WTC11 (cell line): ENCODE measurements around the gene CLTCL1. TPM values are rescaled to one million over a fixed set of nuclear protein-coding genes. Genes with fewer than 3 reads are reported as not detected.

Source experiments
- ATAC-seq: fragments of 200-7000 bp; cut with Tn5 transposase; 2 replicates; pipeline ENCODE4 v1.10.0; 2021; ENCODE audit warnings: mild to moderate bottlenecking, moderate library complexity
- CTCF ChIA-PET: fragments of 300-600 bp; sonication (Branson Sonifier 250); formaldehyde crosslinking; loops from one replicate; lab custom pipeline; 2021; ENCODE audit warnings: antibody characterized with exemption; lab: Charles Lee
- POLR2A ChIA-PET: fragments of 350-600 bp; sonication (Branson Sonifier 250); formaldehyde crosslinking; loops from one replicate; lab custom pipeline; 2021; ENCODE audit warnings: antibody characterized with exemption; lab: Charles Lee
- DNase-seq: peaks from one replicate; pipeline ENCODE4 v3.0.0; 2021; ENCODE audit warnings: low spot score
- H3K27ac Mint-ChIP-seq: 2 replicates; pipeline ENCODE4 v1.8.0; 2021; ENCODE audit warnings: mixed read lengths
- H3K27me3 Mint-ChIP-seq: 2 replicates; pipeline ENCODE4 v1.8.0; 2021; ENCODE audit warnings: low read depth, mild to moderate bottlenecking, moderate library complexity, mixed read lengths
- H3K36me3 Mint-ChIP-seq: 2 replicates; pipeline ENCODE4 v1.8.0; 2021; ENCODE audit warnings: mixed read lengths
- H3K4me1 Mint-ChIP-seq: 2 replicates; pipeline ENCODE4 v1.8.0; 2022; ENCODE audit warnings: mixed read lengths
- H3K4me3 Mint-ChIP-seq: 2 replicates; pipeline ENCODE4 v1.8.0; 2021; ENCODE audit warnings: mild to moderate bottlenecking, moderate library complexity, mixed read lengths
- H3K9me3 Mint-ChIP-seq: 2 replicates; pipeline ENCODE4 v1.8.0; 2021; ENCODE audit warnings: mixed read lengths
- CREB1 ChIP-seq: sonication (generic); formaldehyde crosslinking; IDR thresholded peaks from 2 replicates; pipeline ENCODE4 v1.8.0; 2023; ENCODE audit warnings: mild to moderate bottlenecking, missing genetic modification reagents
- EMX1 ChIP-seq: fragments of 250-450 bp; sonication (Bioruptor Pico); IDR thresholded peaks from 2 replicates; pipeline ENCODE4 v1.8.0; 2021; ENCODE audit warnings: mild to moderate bottlenecking
- FOXK1 ChIP-seq: sonication (generic); formaldehyde crosslinking; IDR thresholded peaks from 2 replicates; pipeline ENCODE4 v1.8.0; 2022; ENCODE audit warnings: mild to moderate bottlenecking, moderate library complexity, missing genetic modification reagents
- GRHL2 ChIP-seq: fragments of 250-450 bp; sonication (Bioruptor Pico); IDR thresholded peaks from 2 replicates; pipeline ENCODE4 v1.8.0; 2022; ENCODE audit warnings: mild to moderate bottlenecking, moderate library complexity; ENCODE audit not compliant: insufficient replicate concordance, severe bottlenecking
- NR1H2 ChIP-seq: sonication (generic); formaldehyde crosslinking; IDR thresholded peaks from 2 replicates; pipeline ENCODE4 v1.9.0; 2021; ENCODE audit warnings: mild to moderate bottlenecking, moderate library complexity, missing genetic modification reagents
- OVOL2 ChIP-seq: fragments of 250-450 bp; sonication (Bioruptor Pico); IDR thresholded peaks from 2 replicates; pipeline ENCODE4 v1.9.0; 2021; ENCODE audit warnings: mild to moderate bottlenecking, borderline replicate concordance
- ZNF121 ChIP-seq: sonication (generic); formaldehyde crosslinking; IDR thresholded peaks from 2 replicates; pipeline ENCODE4 v1.8.0; 2023; ENCODE audit warnings: missing genetic modification reagents
- ZNF219 ChIP-seq: sonication (generic); formaldehyde crosslinking; IDR thresholded peaks from 2 replicates; pipeline ENCODE4 v1.8.0; 2023; ENCODE audit warnings: missing genetic modification reagents, mild to moderate bottlenecking, borderline replicate concordance
- ZNF423 ChIP-seq: fragments of 250-450 bp; sonication (Bioruptor Pico); IDR thresholded peaks from 2 replicates; pipeline ENCODE4 v2.1.2; 2022; ENCODE audit warnings: mild to moderate bottlenecking, moderate library complexity
- ZNF671 ChIP-seq: fragments of 250-450 bp; sonication (Bioruptor Pico); IDR thresholded peaks from 2 replicates; pipeline ENCODE4 v1.8.0; 2021; ENCODE audit warnings: mild to moderate bottlenecking
- total RNA-seq: library from RNA; stranded (reverse); gene quantifications from 3 replicates; pipeline ENCODE4 v1.2.3, GENCODE V29; 2021
- TF ChIP-seq, protein P1 (sequence below): sonication (generic); formaldehyde crosslinking; IDR thresholded peaks from 2 replicates; pipeline ENCODE4 v1.8.0; 2023; ENCODE audit warnings: mild to moderate bottlenecking, missing genetic modification reagents
- TF ChIP-seq, protein P2 (sequence below): fragments of 250-450 bp; sonication (Bioruptor Pico); conservative IDR thresholded peaks from 2 replicates; pipeline ENCODE4 v1.9.0; 2021; ENCODE audit warnings: mild to moderate bottlenecking
- TF ChIP-seq, protein P3 (sequence below): sonication (generic); formaldehyde crosslinking; IDR thresholded peaks from 2 replicates; pipeline ENCODE4 v1.8.0; 2022; ENCODE audit warnings: mild to moderate bottlenecking, missing genetic modification reagents
- TF ChIP-seq, protein P4 (sequence below): sonication (generic); formaldehyde crosslinking; IDR thresholded peaks from 2 replicates; pipeline ENCODE4 v1.8.1; 2022; ENCODE audit warnings: missing genetic modification reagents, borderline replicate concordance

Gene CLTCL1
- total RNA-seq, 1 experiment from 2014 or later = 15.5 TPM

DNA sequence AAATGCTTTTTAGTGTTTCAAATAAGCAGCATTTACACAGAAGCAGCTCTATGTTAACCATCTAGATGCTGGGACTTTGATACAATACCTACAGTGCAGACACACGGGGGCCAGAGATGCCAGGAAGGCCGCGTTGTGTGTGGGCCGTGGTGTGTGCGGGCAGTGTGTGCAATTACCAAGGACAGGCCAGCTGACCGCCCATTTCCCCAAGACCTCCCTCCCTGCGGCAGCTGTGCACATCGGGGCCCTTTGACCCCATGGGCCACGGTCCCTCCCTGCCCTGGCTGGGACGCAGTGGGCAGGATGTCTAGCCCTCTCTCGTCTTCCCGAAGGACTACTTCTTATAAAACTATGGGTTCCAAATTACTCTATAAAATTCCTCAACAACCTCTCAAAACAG, 38.4 kb downstream of the CLTCL1 start (continued):
- TF ChIP-seq, protein P1, sequence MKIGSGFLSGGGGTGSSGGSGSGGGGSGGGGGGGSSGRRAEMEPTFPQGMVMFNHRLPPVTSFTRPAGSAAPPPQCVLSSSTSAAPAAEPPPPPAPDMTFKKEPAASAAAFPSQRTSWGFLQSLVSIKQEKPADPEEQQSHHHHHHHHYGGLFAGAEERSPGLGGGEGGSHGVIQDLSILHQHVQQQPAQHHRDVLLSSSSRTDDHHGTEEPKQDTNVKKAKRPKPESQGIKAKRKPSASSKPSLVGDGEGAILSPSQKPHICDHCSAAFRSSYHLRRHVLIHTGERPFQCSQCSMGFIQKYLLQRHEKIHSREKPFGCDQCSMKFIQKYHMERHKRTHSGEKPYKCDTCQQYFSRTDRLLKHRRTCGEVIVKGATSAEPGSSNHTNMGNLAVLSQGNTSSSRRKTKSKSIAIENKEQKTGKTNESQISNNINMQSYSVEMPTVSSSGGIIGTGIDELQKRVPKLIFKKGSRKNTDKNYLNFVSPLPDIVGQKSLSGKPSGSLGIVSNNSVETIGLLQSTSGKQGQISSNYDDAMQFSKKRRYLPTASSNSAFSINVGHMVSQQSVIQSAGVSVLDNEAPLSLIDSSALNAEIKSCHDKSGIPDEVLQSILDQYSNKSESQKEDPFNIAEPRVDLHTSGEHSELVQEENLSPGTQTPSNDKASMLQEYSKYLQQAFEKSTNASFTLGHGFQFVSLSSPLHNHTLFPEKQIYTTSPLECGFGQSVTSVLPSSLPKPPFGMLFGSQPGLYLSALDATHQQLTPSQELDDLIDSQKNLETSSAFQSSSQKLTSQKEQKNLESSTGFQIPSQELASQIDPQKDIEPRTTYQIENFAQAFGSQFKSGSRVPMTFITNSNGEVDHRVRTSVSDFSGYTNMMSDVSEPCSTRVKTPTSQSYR = no peak
- TF ChIP-seq, protein P2, sequence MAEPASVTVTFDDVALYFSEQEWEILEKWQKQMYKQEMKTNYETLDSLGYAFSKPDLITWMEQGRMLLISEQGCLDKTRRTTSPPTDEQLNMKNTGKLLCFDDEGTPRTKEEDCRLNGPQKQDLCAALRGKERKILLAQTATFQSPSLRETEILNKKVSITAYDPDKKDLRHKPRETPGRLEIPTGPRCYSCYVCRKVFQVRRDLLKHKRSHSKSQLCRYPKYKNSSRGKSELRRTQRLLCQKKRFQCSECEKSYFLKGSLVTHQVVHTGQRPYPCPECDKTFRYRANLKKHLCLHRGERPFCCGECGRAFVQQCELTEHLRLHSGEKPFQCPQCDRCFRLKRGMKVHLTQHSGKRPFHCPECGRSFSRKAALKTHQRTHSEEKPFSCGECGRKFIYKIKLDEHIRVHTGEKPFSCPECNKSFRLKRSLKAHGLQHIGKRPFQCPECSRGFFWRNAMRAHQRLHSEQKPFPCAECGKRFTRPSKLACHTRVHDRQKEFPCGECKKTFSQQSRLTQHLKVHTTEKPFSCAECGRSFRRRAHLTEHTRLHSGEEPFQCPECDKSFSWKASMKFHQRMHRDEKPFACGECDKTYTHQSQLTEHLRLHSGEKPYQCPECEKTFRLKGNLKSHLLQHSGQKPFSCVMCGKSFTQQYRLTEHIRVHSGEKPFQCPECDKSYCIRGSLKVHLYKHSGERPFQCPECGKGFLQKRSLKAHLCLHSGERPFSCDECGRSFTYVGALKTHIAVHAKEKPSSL = no peak
- TF ChIP-seq, protein P3, sequence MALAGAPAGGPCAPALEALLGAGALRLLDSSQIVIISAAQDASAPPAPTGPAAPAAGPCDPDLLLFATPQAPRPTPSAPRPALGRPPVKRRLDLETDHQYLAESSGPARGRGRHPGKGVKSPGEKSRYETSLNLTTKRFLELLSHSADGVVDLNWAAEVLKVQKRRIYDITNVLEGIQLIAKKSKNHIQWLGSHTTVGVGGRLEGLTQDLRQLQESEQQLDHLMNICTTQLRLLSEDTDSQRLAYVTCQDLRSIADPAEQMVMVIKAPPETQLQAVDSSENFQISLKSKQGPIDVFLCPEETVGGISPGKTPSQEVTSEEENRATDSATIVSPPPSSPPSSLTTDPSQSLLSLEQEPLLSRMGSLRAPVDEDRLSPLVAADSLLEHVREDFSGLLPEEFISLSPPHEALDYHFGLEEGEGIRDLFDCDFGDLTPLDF = no peak
- TF ChIP-seq EMX1 (CRISPR knock-in tag) (no peak), ZNF671 (no peak)

DNA sequence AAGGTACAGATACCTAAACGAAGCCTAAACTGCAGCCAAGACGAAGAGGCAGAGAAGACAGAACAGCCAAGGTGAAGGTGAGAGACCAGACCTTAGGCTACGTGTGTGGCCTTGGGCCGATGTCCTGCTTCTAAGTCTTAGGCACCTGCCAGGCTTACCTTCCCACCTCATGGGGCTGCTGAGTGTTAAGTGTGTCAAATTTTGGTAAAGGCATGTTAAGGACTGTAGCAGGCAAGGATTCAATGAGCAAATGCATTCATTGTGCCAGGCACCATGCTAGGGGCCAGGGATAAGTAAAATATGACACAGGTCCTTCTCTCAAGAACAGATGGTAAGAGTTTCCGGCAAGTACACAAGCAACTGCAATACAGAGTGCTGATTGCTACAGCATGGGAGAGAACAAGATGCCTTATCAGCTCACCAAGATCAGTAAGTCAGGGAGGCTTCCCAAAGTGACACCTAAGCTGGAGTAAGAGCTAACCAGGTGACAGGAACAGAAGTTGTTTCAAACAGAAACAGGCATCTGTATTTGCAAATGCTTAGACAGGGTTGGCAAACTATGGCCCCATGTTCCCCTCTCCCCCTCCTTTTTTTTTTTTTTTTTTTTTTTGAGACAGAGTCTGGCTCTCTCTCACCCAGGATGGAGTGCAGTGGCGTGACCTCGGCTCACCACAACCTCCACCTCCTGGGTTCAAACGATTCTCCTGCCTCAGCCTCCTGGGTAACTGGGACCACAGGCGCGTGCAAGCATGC, 46.7 kb downstream of the CLTCL1 start:
- Mint-ChIP-seq H3K36me3 (peaks cover 4% of the 10 kb centered on the region), H3K27ac (peak overlapping the region; percentile 60), H3K27me3 (no peaks in the 10 kb centered on the region), H3K4me1 (no peaks in the 10 kb centered on the region), H3K9me3 (no peaks in the 10 kb centered on the region), H3K4me3 (no peak overlapping the region)
- DNase-seq (no peak), ATAC-seq (no peak)
- POLR2A ChIA-PET = no interaction called here
- TF ChIP-seq ZNF121 (CRISPR knock-in tag) (no peak), OVOL2 (CRISPR knock-in tag) (no peak), CREB1 (CRISPR knock-in tag) (no peak)
- TF ChIP-seq, protein P2 = no peak
- CTCF ChIA-PET = no interaction called here

DNA sequence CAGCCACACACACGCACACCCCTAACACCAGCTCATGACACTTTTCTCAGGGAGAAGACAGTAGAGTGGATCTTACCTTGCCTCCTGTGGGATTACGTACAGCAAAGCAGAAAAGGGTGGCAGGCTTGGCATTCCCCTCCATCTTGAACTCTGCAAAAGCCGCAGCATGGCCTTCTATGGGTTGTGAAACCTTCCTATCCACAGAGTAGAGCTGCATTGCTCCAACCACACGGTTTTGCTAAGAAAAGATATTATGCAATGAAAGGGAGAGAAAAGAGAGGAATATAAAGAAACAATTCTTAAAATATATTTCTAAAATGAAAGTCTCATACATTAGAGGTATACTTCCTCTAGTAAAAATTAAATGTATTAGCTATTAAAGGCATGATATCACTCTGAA, 48.8 kb downstream of the CLTCL1 start:
- Mint-ChIP-seq H3K36me3 (no peaks in the 10 kb centered on the region; the same call in 1 of the 2 replicates), H3K4me1 (peaks cover 4% of the 10 kb centered on the region), H3K27me3 (no peaks in the 10 kb centered on the region), H3K27ac (no peak overlapping the region), H3K9me3 (no peaks in the 10 kb centered on the region), H3K4me3 (no peak overlapping the region)
- ATAC-seq (no peak), DNase-seq (no peak)
- TF ChIP-seq FOXK1 = no peak
- no peak for TF ChIP-seq ZNF423 (CRISPR knock-in tag)
- TF ChIP-seq GRHL2 = no peak
- POLR2A ChIA-PET = no interaction called here
- CTCF ChIA-PET = interaction anchor here (1.0 kb wide), 1 partner anchor 64 kb away, joined by 3 read pairs; the partner anchor contains the start of gene SLC25A1

DNA sequence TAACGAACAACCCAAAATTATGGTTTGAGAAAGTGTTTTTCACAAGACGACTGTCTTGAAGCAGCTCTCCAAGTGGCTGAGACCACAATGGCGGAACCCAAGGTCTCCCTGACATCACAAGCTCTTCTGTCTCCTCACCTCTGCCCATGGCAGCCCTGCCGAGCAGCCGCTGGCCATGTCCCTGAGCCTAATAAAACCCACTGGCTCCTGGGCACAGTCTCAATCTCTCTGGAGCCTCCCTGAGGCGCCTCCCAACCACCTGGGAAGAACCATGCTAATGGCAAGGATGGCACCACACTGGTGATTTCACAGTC, 50.0 kb downstream of the CLTCL1 start:
- H3K27me3 Mint-ChIP-seq = no peaks in the 10 kb centered on the region
- ATAC-seq = no peak
- TF ChIP-seq ZNF219 (CRISPR knock-in tag) (no peak), NR1H2 (CRISPR knock-in tag) (no peak)
- TF ChIP-seq, protein P4, sequence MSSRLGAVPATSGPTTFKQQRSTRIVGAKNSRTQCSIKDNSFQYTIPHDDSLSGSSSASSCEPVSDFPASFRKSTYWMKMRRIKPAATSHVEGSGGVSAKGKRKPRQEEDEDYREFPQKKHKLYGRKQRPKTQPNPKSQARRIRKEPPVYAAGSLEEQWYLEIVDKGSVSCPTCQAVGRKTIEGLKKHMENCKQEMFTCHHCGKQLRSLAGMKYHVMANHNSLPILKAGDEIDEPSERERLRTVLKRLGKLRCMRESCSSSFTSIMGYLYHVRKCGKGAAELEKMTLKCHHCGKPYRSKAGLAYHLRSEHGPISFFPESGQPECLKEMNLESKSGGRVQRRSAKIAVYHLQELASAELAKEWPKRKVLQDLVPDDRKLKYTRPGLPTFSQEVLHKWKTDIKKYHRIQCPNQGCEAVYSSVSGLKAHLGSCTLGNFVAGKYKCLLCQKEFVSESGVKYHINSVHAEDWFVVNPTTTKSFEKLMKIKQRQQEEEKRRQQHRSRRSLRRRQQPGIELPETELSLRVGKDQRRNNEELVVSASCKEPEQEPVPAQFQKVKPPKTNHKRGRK = no peak
- TF ChIP-seq, all 79 proteins: peak for 0
- ChIA-PET POLR2A (no interaction called here), CTCF (no interaction called here)
- peak overlapping the region; percentile 57; the same call in 1 of the 2 replicates for H3K27ac Mint-ChIP-seq
- H3K4me3 Mint-ChIP-seq = no peak overlapping the region
- no peaks in the 10 kb centered on the region for H3K36me3 Mint-ChIP-seq
- peaks cover 4% of the 10 kb centered on the region for H3K4me1 Mint-ChIP-seq
- no peaks in the 10 kb centered on the region for H3K9me3 Mint-ChIP-seq
- no peak for DNase-seq
